Keratinocyte (primary cell): ENCODE measurements around the gene PPP5C. TPM values are rescaled to one million over a fixed set of nuclear protein-coding genes. Genes with fewer than 3 reads are reported as not detected.

Source experiments
- DNase-seq: peaks from one replicate; pipeline ENCODE4 v3.0.0-alpha.2; 2011; ENCODE audit warnings: low read depth, missing footprints, low spot score
- FAIRE-seq: peaks from 2 replicates; lab custom pipeline; 2011; peaks lifted over from hg19 to GRCh38; lab: Jason Lieb, UNC
- H2AFZ ChIP-seq: 2 replicates; pipeline ENCODE4 v1.6.0; 2012; ENCODE audit warnings: low read length, control low read depth, inconsistent platforms; ENCODE audit not compliant: control insufficient read depth
- H3K27ac ChIP-seq: 2 replicates; pipeline ENCODE4 v1.5.1; 2011; ENCODE audit warnings: low read length; ENCODE audit not compliant: control insufficient read depth, insufficient read depth
- H3K27me3 ChIP-seq: 3 replicates; pipeline ENCODE4 v1.6.0; 2011; ENCODE audit warnings: low read length; ENCODE audit not compliant: control insufficient read depth, insufficient read depth; ENCODE audit errors: extremely low read depth
- H3K36me3 ChIP-seq, 2 experiments: 2 replicates in 1 of 2; 3 replicates in 1 of 2; pipeline ENCODE4 v1.5.1; 2011; ENCODE audit warnings: low read length in 2 of 2, mild to moderate bottlenecking in 1 of 2; ENCODE audit not compliant: control insufficient read depth in 2 of 2, insufficient read depth in 2 of 2; ENCODE audit errors: extremely low read depth in 1 of 2
- H3K4me1 ChIP-seq: 3 replicates; pipeline ENCODE4 v1.5.1; 2011; ENCODE audit warnings: low read length; ENCODE audit not compliant: control insufficient read depth, insufficient read depth; ENCODE audit errors: extremely low read depth
- H3K4me2 ChIP-seq: 3 replicates; pipeline ENCODE4 v1.6.0; 2011; ENCODE audit warnings: low read depth, low read length; ENCODE audit not compliant: control insufficient read depth, insufficient read depth; ENCODE audit errors: extremely low read depth
- H3K4me3 ChIP-seq, 3 experiments: fragments of 200-600 bp in 1 of 3; sonication (generic) in 1 of 3; 2 replicates in 2 of 3; 3 replicates in 1 of 3; pipeline ENCODE4 v1.5.1; 2011 to 2016; ENCODE audit warnings: low read length in 3 of 3, mild to moderate bottlenecking in 3 of 3, control low read depth in 2 of 3, inconsistent platforms in 1 of 3, low read depth in 1 of 3, mixed read lengths in 1 of 3, mixed run types in 1 of 3, moderate library complexity in 1 of 3; ENCODE audit not compliant: control insufficient read depth in 2 of 3, insufficient read depth in 2 of 3; ENCODE audit errors: extremely low read depth in 1 of 3
- H3K79me2 ChIP-seq: 2 replicates; pipeline ENCODE4 v1.6.0; 2012; ENCODE audit warnings: low read length; ENCODE audit not compliant: control insufficient read depth, insufficient read depth
- H3K9ac ChIP-seq: 3 replicates; pipeline ENCODE4 v1.6.0; 2011; ENCODE audit warnings: low read length; ENCODE audit not compliant: control insufficient read depth, insufficient read depth; ENCODE audit errors: extremely low read depth
- H3K9me1 ChIP-seq: 3 replicates; pipeline ENCODE4 v1.6.0; 2011; ENCODE audit warnings: low read length; ENCODE audit not compliant: control insufficient read depth, insufficient read depth; ENCODE audit errors: extremely low read depth
- H3K9me3 ChIP-seq: 2 replicates; pipeline ENCODE4 v1.5.1; 2012; ENCODE audit warnings: low read depth, low read length; ENCODE audit not compliant: control insufficient read depth
- H4K20me1 ChIP-seq: 3 replicates; pipeline ENCODE4 v1.6.0; 2011; ENCODE audit warnings: low read length; ENCODE audit not compliant: control insufficient read depth, insufficient read depth; ENCODE audit errors: extremely low read depth
- EZH2 ChIP-seq: IDR thresholded peaks from one replicate; pipeline ENCODE4 v1.6.1; 2012; ENCODE audit warnings: inconsistent platforms, mild to moderate bottlenecking, low read length, moderate library complexity
- dilution Hi-C: fragments of 300-500 bp; cut with MboI; formaldehyde crosslinking; loops from one replicate; pipeline ENCODE4 v1.7.0; 2020; ENCODE audit warnings: low sequenced_read_pairs; ENCODE audit not compliant: extremely low pct_ligation_motif_present
- polyA plus RNA-seq, 5 experiments: library from polyadenylated mRNA; depleted of rRNA in 3 of 5; stranded (reverse) in 3 of 5; stranded (forward) in 1 of 5; unstranded in 1 of 5; fragments of >200 nt; gene quantifications; 1 replicate in 1 of 5; 2 replicates in 3 of 5; 3 replicates in 1 of 5; pipeline versions ENCODE4 v1.2.1 to v1.2.3, GENCODE V29; 2011 to 2012; ENCODE audit warnings: missing spikeins in 2 of 5, low read depth in 1 of 5, low replicate concordance in 1 of 5
- TF ChIP-seq, protein P1 (sequence below), 3 experiments: IDR thresholded peaks in 1 of 3; conservative IDR thresholded peaks in 1 of 3; optimal IDR thresholded peaks in 1 of 3; 2 replicates in 2 of 3; 3 replicates in 1 of 3; pipeline versions ENCODE3 to v1.5.1; 2011; ENCODE audit warnings: low read length in 3 of 3, mild to moderate bottlenecking in 3 of 3, moderate library complexity in 2 of 3, control low read depth in 1 of 3, inconsistent platforms in 1 of 3; ENCODE audit not compliant: insufficient read depth in 2 of 3; ENCODE audit errors: extremely low read depth in 1 of 3

The PPP5C gene
- polyA plus RNA-seq, 1 donor (not counting 4 experiments of a cell fraction or from before 2014, with no cell fraction given): 97.5 TPM

- Histone ChIP-seq H3K4me2 (no peak overlapping the region), H3K27ac (no peak overlapping the region), H3K4me1 (peaks cover 28% of the 10 kb centered on the region), H3K4me3 (no peak overlapping the region), H3K9ac (no peak overlapping the region), H3K27me3 (no peaks in the 10 kb centered on the region), H3K36me3 (peaks cover 19 to 28% of the 10 kb centered on the region in 2 experiments), H3K79me2 (peaks cover 56% of the 10 kb centered on the region), H3K9me1 (peaks cover 15% of the 10 kb centered on the region), H2AFZ (no peak overlapping the region), H3K9me3 (no peaks in the 10 kb centered on the region), H4K20me1 (peaks cover 7% of the 10 kb centered on the region)
- no peak for TF ChIP-seq EZH2
- TF ChIP-seq, protein P1, sequence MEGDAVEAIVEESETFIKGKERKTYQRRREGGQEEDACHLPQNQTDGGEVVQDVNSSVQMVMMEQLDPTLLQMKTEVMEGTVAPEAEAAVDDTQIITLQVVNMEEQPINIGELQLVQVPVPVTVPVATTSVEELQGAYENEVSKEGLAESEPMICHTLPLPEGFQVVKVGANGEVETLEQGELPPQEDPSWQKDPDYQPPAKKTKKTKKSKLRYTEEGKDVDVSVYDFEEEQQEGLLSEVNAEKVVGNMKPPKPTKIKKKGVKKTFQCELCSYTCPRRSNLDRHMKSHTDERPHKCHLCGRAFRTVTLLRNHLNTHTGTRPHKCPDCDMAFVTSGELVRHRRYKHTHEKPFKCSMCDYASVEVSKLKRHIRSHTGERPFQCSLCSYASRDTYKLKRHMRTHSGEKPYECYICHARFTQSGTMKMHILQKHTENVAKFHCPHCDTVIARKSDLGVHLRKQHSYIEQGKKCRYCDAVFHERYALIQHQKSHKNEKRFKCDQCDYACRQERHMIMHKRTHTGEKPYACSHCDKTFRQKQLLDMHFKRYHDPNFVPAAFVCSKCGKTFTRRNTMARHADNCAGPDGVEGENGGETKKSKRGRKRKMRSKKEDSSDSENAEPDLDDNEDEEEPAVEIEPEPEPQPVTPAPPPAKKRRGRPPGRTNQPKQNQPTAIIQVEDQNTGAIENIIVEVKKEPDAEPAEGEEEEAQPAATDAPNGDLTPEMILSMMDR (optimal IDR thresholded peaks at IDR 0.05 in 1 of 3, IDR thresholded peaks at IDR 0.05 in 1 of 3, conservative IDR thresholded peaks at IDR 0.05 in 1 of 3; ENCODE audit: extremely low read depth in 1 of 3, insufficient read depth in 2 of 3, low read length in 3 of 3): no peak
- no peak for DNase-seq
- no peak for FAIRE-seq
- dilution Hi-C loops: no loop called here
Observed at GRCh38 chr19:46353730-46354528, 7.0 kb downstream of the PPP5C start.

GRCh38 chr19:46355234-46356148, 8.6 kb downstream of the PPP5C start:
- Histone ChIP-seq H4K20me1 (peaks cover 7% of the 10 kb centered on the region), H3K4me2 (no peak overlapping the region), H3K27ac (no peak overlapping the region), H3K27me3 (no peaks in the 10 kb centered on the region), H3K9me3 (no peaks in the 10 kb centered on the region), H3K9me1 (peaks cover 11% of the 10 kb centered on the region), H3K4me1 (peaks cover 18% of the 10 kb centered on the region), H3K79me2 (peaks cover 52% of the 10 kb centered on the region), H2AFZ (no peak overlapping the region), H3K9ac (no peak overlapping the region), H3K4me3 (no peak overlapping the region), H3K36me3 (peaks cover 19 to 28% of the 10 kb centered on the region in 2 experiments)
- TF ChIP-seq, protein P1 (optimal IDR thresholded peaks at IDR 0.05 in 1 of 3, IDR thresholded peaks at IDR 0.05 in 1 of 3, conservative IDR thresholded peaks at IDR 0.05 in 1 of 3; ENCODE audit: extremely low read depth in 1 of 3, insufficient read depth in 2 of 3, low read length in 3 of 3): no peak
- no peak for TF ChIP-seq EZH2
- DNase-seq: no peak
- dilution Hi-C loops: no loop called here
- FAIRE-seq: no peak
